RPMI8226 (cell line): ENCODE data around the gene PCNX3.
A peak's percentile ranks its signal among the peaks of the same experiment; 100 is the strongest.

Experiments used
- DNase-seq: peaks from one replicate; pipeline ENCODE4 v3.0.0-alpha.2; 2015

The PCNX3 gene

GRCh38 chr11:65641297-65642013 is 25.9 kb downstream of the PCNX3 start:
- DNase-seq: no peak

- no peak for DNase-seq
Observed at GRCh38 chr11:65642014-65642671, 26.6 kb downstream of the PCNX3 start.

GRCh38 chr11:65643971-65644370 is 28.4 kb downstream of the PCNX3 start:
- DNase-seq: peak; percentile 27

GRCh38 chr11:65644837-65645236 is 29.3 kb downstream of the PCNX3 start:
- DNase-seq: no peak

GRCh38 chr11:65645710-65646109 is 30.1 kb downstream of the PCNX3 start:
- no peak for DNase-seq

- no peak for DNase-seq
Observed at GRCh38 chr11:65646288-65646957, 30.8 kb downstream of the PCNX3 start.

- DNase-seq: no peak
Observed at GRCh38 chr11:65646958-65647701, 31.6 kb downstream of the PCNX3 start.

GRCh38 chr11:65648997-65649493 is 33.5 kb downstream of the PCNX3 start:
- DNase-seq: no peak

- no peak for DNase-seq
Observed at GRCh38 chr11:65649656-65650546, 34.3 kb downstream of the PCNX3 start.

GRCh38 chr11:65650547-65651338 is 35.2 kb downstream of the PCNX3 start:
- DNase-seq: no peak

GRCh38 chr11:65651339-65651588 is 35.7 kb downstream of the PCNX3 start:
- DNase-seq: no peak

GRCh38 chr11:65651589-65652510 is 36.3 kb downstream of the PCNX3 start:
- no peak for DNase-seq

GRCh38 chr11:65652511-65653228 is 37.1 kb downstream of the PCNX3 start:
- DNase-seq: peak; percentile 98

GRCh38 chr11:65653229-65654225 is 38.0 kb downstream of the PCNX3 start:
- no peak for DNase-seq

GRCh38 chr11:65654375-65655349 is 39.1 kb downstream of the PCNX3 start:
- DNase-seq: no peak

- DNase-seq: no peak
Observed at GRCh38 chr11:65655570-65656332, 40.2 kb downstream of the PCNX3 start.
